ENCODE measurements around the gene GNE.

GRCh38 chr9:36193023-36193422 lies 65.2 kb downstream of the GNE start:
- no peak for TF ChIP-seq CTCF (IDR thresholded peaks at IDR 0.05)
- no peak for TF ChIP-seq POLR2A (IDR thresholded peaks at IDR 0.05)

All from suprapubic skin (tissue), 3 donors.